Mucosa of rectum (tissue), 2 donors: ENCODE measurements around the gene LRRC46.

Experiments
- H3K27ac ChIP-seq, 2 donors: one replicate each; pipeline ENCODE4 v1.7.0; 2013; ENCODE audit warnings: inconsistent platforms in 2 of 2, low read depth in 2 of 2, low read length in 2 of 2
- H3K27me3 ChIP-seq, 2 donors: one replicate each; pipeline ENCODE4 v1.7.0; 2013; ENCODE audit warnings: low read length in 2 of 2; ENCODE audit not compliant: control insufficient read depth in 2 of 2, insufficient read depth in 2 of 2
- H3K36me3 ChIP-seq, 2 donors: one replicate each; pipeline ENCODE4 v1.7.0; 2013; ENCODE audit warnings: low read length in 2 of 2; ENCODE audit not compliant: control insufficient read depth in 2 of 2, insufficient read depth in 2 of 2
- H3K4me1 ChIP-seq, 2 donors: one replicate each; pipeline ENCODE4 v1.7.0; 2013; ENCODE audit warnings: low read length in 2 of 2, mild to moderate bottlenecking in 1 of 2; ENCODE audit not compliant: control insufficient read depth in 2 of 2, insufficient read depth in 2 of 2
- H3K4me3 ChIP-seq, 2 donors: one replicate each; pipeline ENCODE4 v1.7.0; 2013; ENCODE audit warnings: low read length in 2 of 2
- H3K9ac ChIP-seq, 2 donors: one replicate each; pipeline ENCODE4 v1.7.0; 2013; ENCODE audit warnings: low read length in 2 of 2, low read depth in 1 of 2, mild to moderate bottlenecking in 1 of 2
- H3K9me3 ChIP-seq, 2 donors: one replicate each; pipeline ENCODE4 v1.7.0; 2013; ENCODE audit warnings: low read length in 2 of 2; ENCODE audit not compliant: control insufficient read depth in 2 of 2
- donor health status: healthy.
- donor health status: Normal muscosa, but diverticular disease.

LRRC46 gene

DNA sequence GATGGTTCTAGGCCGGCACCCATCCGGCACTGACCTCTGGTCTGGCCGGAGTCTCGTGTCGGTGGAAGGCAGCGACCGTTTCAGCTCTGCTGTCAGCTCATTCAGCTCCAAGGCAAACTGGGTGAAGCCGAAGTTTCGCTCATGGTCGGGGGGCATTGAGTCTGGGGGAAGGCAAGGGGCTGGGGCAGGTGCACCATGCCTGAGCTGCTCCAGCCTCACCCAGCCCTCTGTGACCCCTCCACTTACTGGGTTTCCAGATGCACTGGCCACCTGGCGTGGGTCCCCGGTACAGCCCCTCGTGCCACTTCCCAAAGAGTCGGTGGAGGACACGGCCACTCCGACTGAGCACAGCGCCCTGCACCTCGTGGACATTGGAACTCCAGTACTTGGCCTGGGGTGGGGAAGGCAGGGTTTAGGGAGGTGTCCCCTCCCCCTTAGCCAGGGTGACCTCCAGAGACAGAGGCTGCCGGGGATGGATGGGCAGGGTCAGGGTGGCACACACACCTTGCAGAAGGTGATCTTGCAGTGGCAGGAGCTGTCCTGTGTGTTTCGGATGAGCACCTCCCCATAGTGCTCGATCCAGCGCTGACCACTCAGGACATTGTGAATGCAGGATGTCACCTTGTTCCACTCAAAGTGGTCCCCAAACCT, 22.5 kb upstream of the LRRC46 start:
- no peak overlapping the region for H3K27ac ChIP-seq
- H3K9ac ChIP-seq: no peak overlapping the region
- peaks cover 21 to 24% of the 10 kb centered on the region in 2 donors for H3K4me1 ChIP-seq
- peaks cover 52 to 57% of the 10 kb centered on the region in 2 donors for H3K36me3 ChIP-seq
- H3K4me3 ChIP-seq: no peak overlapping the region
- no peaks in the 10 kb centered on the region for H3K27me3 ChIP-seq
- no peaks in the 10 kb centered on the region for H3K9me3 ChIP-seq

DNA sequence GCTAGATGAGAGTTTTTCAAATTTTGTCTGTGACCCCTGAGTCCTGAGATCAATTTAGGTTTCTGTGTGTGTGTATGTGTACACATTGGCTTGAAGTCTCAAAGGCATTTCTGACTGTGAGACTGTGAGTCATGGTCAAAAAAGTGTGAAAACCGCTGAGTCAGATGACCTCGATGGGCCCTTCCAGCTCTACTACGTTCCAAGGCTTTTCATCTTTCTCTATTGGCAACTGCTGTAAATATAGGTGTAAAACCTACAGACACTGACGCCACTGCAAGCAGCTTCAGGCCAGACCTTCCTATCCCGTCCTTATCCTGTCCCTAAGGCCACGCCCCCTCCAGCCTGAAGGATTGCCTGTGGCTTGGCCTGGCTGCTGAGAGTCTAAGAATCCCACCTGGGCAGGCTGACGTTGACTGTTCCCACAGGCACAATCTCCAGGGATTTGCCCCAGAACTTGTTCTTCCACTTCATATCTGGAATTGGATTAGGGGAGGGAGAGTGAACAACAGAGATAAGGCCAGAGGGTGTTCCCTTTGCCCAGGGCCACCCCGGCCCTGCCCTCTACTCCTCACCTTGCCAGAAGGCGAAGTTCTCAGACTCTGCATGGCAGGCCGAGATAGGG, 21.2 kb upstream of the LRRC46 start:
- H3K36me3 ChIP-seq: peaks cover 64 to 70% of the 10 kb centered on the region in 2 donors
- H3K9ac ChIP-seq: peak overlapping the region in 1 of 2 donors; percentile 16
- H3K4me1 ChIP-seq: peaks cover 23 to 24% of the 10 kb centered on the region in 2 donors
- no peaks in the 10 kb centered on the region for H3K27me3 ChIP-seq
- no peaks in the 10 kb centered on the region for H3K9me3 ChIP-seq
- peak overlapping the region in 1 of 2 donors; percentile 25 for H3K4me3 ChIP-seq
- H3K27ac ChIP-seq: peak overlapping the region; percentile 83 to 84

DNA sequence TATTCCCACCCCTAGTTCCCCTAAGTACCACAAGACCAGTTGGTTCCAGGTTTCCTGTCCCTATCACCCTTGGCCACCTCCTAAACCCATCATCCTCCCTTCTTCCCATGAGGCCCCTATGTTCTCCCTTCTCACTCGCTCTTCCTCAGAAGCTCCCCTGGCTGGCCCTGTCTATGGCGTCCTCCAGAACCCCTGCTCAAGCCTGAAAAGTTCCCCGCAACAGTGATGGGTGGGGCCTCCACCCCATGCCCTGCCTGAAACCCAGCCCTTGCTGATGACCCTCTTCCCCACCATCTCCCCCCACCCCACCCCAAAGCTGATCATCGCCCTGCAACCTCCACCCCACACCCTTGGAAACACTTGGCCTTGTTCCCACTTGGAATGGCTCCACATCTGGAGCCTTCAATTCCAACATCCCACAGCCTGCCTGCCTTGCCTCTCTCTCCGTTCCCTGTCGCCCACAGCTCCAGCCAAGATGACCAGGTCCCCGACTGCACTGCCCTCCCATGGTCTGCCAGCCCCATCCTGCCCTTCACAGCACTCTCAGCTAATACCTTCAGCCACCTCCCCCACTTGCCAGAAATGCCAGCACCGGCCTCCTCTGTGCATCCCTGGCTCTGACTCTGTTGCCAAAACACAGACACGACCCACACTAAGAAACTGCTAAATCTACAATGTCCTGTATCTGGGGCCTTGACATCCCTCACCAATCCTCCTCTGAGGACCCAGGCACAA, 20.4 kb upstream of the LRRC46 start:
- Histone ChIP-seq H3K4me3 (peak overlapping the region in 1 of 2 donors; percentile 25), H3K27me3 (no peaks in the 10 kb centered on the region), H3K9ac (peak overlapping the region in 1 of 2 donors; percentile 11), H3K4me1 (peaks cover 23 to 24% of the 10 kb centered on the region in 2 donors), H3K36me3 (peaks cover 72 to 78% of the 10 kb centered on the region in 2 donors), H3K9me3 (no peaks in the 10 kb centered on the region), H3K27ac (peak overlapping the region; percentile 83 to 84)

DNA sequence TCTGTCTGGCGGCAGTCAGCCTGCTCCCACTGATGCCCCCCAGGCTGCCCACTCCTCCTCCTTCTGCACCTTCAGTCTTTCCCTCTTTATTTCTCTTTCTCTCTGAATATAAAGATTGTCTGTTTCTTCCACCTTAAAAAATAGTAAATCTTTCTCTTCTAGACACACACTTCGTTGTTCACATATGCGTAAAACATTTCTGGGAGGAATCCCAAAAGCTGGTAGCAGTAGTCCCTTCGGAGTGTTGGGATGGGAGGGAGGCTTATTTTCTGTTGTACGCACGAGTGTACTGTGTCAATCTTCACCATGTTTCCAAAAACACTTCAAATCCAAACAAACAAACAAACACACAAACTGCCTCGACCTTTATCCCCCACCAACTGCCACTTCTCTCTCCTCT, 19.8 kb upstream of the LRRC46 start:
- H3K27ac ChIP-seq: peak overlapping the region; percentile 83 to 84

DNA sequence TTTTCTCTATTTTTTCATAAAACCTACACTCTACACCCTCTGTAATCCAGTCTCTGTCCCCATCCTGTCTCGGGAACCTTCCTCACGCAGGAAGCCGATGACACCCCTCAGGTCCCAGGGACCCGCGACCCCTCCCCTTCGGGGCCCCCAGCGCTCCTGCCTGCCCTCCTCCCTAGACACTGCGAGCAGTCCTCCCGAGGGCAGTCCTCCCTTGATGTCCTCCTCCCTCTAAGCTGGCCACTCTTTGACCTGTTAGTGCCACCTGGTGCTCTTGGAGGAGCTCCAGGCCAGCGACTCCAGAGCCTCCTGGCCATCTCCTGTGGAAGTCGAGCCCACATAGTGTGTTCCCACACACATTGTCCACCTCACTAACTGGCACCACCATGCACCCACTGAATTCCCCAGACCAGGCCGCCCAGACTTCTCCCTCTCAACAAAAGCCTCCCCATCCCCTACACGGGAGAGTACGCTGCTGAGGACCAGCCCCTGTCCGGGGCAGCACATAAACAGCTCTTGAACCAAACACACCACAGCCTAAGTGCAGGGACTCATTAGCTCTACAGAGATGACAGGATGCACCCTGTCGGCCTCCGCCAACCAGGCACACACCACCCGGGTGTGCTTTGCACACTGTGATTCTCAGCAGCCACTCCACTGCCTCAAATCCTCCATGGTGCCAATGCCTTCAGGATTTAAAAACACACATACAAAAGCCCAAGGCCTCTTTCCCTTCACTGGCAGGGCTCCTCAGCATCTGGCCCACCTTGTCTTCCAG, 19.1 kb upstream of the LRRC46 start:
- H3K9ac ChIP-seq: no peak overlapping the region
- peaks cover 75 to 81% of the 10 kb centered on the region in 2 donors for H3K36me3 ChIP-seq
- no peak overlapping the region for H3K4me3 ChIP-seq
- no peaks in the 10 kb centered on the region for H3K9me3 ChIP-seq
- no peaks in the 10 kb centered on the region for H3K27me3 ChIP-seq
- peak overlapping the region in 1 of 2 donors; percentile 83 for H3K27ac ChIP-seq
- peaks cover 23 to 24% of the 10 kb centered on the region in 2 donors for H3K4me1 ChIP-seq

More for the DNA sequence above, 19.8 kb upstream of the LRRC46 start:
- no peak overlapping the region for H3K4me3 ChIP-seq
- peaks cover 76 to 82% of the 10 kb centered on the region in 2 donors for H3K36me3 ChIP-seq
- H3K4me1 ChIP-seq: peaks cover 23 to 24% of the 10 kb centered on the region in 2 donors
- H3K9me3 ChIP-seq: no peaks in the 10 kb centered on the region
- no peaks in the 10 kb centered on the region for H3K27me3 ChIP-seq
- H3K9ac ChIP-seq: no peak overlapping the region

DNA sequence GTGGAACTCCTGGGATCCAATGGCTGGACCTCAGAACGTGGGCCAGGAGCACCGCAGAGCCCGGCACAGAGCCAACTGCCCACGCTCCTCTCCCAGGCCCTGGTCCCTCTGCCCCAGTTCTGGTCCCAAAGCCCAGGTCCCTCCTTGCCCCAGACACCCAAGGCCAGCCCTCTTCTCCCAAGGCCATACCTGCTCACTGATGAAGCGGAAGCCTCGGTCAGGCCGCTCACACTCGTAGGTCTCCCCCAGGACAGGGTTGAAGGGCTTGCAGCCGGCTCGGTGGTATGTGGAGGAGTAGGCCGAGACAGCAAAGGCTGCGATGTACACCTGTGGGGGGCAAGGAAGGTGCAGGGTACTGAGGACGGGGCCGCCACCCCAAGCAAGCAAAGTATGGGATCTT, 18.4 kb upstream of the LRRC46 start:
- no peaks in the 10 kb centered on the region for H3K27me3 ChIP-seq
- peaks cover 23 to 24% of the 10 kb centered on the region in 2 donors for H3K4me1 ChIP-seq
- H3K9ac ChIP-seq: no peak overlapping the region
- H3K27ac ChIP-seq: no peak overlapping the region
- H3K4me3 ChIP-seq: no peak overlapping the region
- H3K36me3 ChIP-seq: peaks cover 75 to 79% of the 10 kb centered on the region in 2 donors
- no peaks in the 10 kb centered on the region for H3K9me3 ChIP-seq

DNA sequence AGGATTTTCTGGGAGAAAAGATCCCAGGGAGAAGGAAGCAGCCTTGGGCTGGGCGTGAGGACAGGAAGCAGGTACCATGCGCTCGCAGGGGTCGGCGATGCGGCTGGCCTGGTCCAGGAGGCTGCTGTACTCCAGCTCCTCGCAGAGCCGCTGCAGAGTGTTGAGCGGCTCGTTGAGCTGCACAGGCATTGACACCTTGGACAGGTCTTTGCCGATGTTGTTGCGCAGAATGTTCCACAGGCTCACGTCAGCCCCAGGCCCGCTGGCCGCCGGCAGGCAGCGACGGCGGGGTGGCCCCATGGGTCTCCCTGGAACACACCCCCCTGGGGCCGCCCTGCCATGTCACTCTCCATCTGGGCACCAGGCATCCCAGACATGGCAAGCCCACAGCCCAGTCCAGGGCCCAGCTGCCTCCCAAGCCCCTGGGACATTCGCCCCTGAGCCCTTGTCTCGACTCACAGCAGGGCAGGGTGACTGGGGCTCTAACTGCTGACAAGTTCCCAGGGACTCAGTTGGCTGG, 17.9 kb upstream of the LRRC46 start:
- H3K4me3 ChIP-seq: no peak overlapping the region
- H3K4me1 ChIP-seq: peaks cover 23 to 24% of the 10 kb centered on the region in 2 donors
- no peak overlapping the region for H3K27ac ChIP-seq
- no peaks in the 10 kb centered on the region for H3K9me3 ChIP-seq
- no peak overlapping the region for H3K9ac ChIP-seq
- peaks cover 75 to 79% of the 10 kb centered on the region in 2 donors for H3K36me3 ChIP-seq
- no peaks in the 10 kb centered on the region for H3K27me3 ChIP-seq

DNA sequence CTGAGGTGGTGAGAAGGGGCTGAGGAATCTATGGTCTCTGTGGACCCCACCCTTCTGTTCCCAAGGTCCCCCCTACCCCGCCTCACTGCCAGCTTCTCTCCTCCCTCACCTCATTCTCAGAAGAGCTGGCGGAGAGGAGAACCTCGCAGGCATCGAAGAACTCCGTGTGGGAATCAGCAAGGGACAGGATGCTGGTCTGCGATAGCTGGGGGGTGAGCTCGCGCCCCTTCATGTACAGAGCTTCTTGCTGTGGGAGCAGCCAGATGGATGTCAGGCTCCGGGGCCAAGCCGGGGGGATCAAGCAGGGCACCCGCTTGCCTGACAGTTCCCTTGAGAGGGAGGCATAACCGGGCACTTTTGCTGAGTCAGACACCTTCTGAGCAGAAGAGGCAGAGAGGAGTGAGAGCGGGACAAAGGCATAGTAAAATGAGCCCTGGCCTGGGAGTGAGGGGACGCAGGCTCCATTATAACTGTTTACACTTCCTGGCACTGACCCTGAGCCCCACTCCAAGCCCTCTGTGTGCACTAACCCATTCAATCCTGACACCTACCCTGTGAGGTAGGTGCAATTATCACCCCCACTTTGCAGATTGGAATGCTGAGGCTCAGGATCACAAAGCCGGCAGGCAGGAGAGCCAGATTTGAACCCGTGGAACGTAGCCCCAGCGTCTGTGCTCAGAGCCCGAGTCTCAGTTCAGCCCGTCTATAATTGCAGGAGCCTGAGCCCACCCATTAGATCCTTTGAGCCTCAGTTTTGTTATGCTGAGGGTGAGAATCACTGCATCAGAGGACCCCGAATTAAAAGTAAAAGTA, 16.2 kb upstream of the LRRC46 start:
- Histone ChIP-seq H3K36me3 (peaks cover 70 to 77% of the 10 kb centered on the region in 2 donors), H3K9ac (no peak overlapping the region), H3K27ac (no peak overlapping the region), H3K4me1 (peaks cover 22 to 26% of the 10 kb centered on the region in 2 donors), H3K4me3 (no peak overlapping the region), H3K27me3 (no peaks in the 10 kb centered on the region), H3K9me3 (no peaks in the 10 kb centered on the region)

DNA sequence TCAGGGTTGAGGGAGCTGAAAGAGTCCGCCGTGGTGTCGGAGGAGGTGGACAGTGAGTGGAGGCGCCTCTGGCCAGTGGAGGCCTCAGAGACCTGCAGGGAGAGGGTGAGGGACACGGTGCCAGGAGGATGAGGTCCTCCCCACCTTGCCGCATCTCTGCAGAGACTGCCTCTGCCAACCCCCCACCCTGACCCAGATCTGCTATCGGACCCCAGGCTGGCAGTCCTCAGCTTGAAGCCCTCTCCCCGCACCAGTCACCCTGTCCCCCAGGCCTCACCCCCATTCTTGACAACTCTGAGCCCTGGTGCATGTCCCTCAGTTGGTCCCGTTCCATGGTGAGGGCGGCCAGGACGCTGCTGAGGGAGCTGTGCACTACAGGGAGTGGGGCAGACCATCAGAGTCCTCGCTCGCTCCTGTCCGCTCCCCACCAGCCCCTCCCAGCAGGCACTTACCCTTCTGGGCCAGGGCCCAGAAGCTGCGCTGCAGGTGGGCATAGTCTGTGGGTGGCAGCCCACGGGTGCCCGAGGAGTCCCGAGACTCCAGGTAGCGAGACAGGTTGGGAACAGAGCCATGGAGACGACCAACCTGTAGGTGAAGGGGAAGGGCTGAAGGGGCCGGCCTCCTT, 15.2 kb upstream of the LRRC46 start:
- Histone ChIP-seq H3K4me1 (peaks cover 26% of the 10 kb centered on the region in 2 donors), H3K36me3 (peaks cover 68 to 71% of the 10 kb centered on the region in 2 donors)

More for the DNA sequence above, 15.2 kb upstream of the LRRC46 start:
- no peak overlapping the region for H3K9ac ChIP-seq
- no peaks in the 10 kb centered on the region for H3K9me3 ChIP-seq
- H3K4me3 ChIP-seq: no peak overlapping the region
- H3K27ac ChIP-seq: no peak overlapping the region
- H3K27me3 ChIP-seq: no peaks in the 10 kb centered on the region
